Liver (tissue), 9 donors: Measurements from ENCODE around the gene HIBADH. TPM values are rescaled to one million over a fixed set of nuclear protein-coding genes. Genes with fewer than 3 reads are reported as not detected.

Experiments
- DNase-seq: peaks from one replicate; pipeline ENCODE4 v3.0.0-alpha.2; 2017; ENCODE audit warnings: low spot score
- H3K27ac ChIP-seq, 2 donors: one replicate each; pipeline ENCODE4 v1.7.0; 2013; ENCODE audit warnings: inconsistent platforms in 2 of 2, low read length in 2 of 2, control low read depth in 1 of 2, low read depth in 1 of 2, mild to moderate bottlenecking in 1 of 2
- H3K27me3 ChIP-seq, 4 donors: one replicate each; pipeline versions ENCODE4 v1.6.1 to v1.7.0; 2013; ENCODE audit warnings: low read length in 3 of 4, inconsistent platforms in 1 of 4, mild to moderate bottlenecking in 1 of 4, moderate library complexity in 1 of 4; ENCODE audit not compliant: control insufficient read depth in 4 of 4, insufficient read depth in 4 of 4
- H3K36me3 ChIP-seq, 4 donors: one replicate each; pipeline versions ENCODE4 v1.6.1 to v1.7.0; 2013; ENCODE audit warnings: low read length in 3 of 4, mild to moderate bottlenecking in 3 of 4, low read depth in 1 of 4, moderate library complexity in 1 of 4; ENCODE audit not compliant: control insufficient read depth in 4 of 4, insufficient read depth in 3 of 4
- H3K4me1 ChIP-seq, 4 donors: one replicate each; pipeline versions ENCODE4 v1.6.1 to v1.7.0; 2013; ENCODE audit warnings: low read length in 3 of 4, mild to moderate bottlenecking in 3 of 4, moderate library complexity in 1 of 4; ENCODE audit not compliant: control insufficient read depth in 4 of 4, insufficient read depth in 4 of 4
- H3K4me3 ChIP-seq, 3 donors: one replicate each; pipeline versions ENCODE4 v1.6.1 to v1.7.0; 2013; ENCODE audit warnings: low read length in 3 of 3, control low read depth in 1 of 3, low read depth in 1 of 3, mild to moderate bottlenecking in 1 of 3
- H3K9ac ChIP-seq, 2 donors: one replicate each; pipeline ENCODE4 v1.7.0; 2013; ENCODE audit warnings: low read length in 2 of 2, mild to moderate bottlenecking in 2 of 2, moderate library complexity in 2 of 2, control low read depth in 1 of 2, low read depth in 1 of 2
- H3K9me3 ChIP-seq, 4 donors: one replicate each; pipeline versions ENCODE4 v1.6.1 to v1.7.0; 2013; ENCODE audit warnings: low read length in 3 of 4; ENCODE audit not compliant: control insufficient read depth in 4 of 4
- FOXA1 ChIP-seq: IDR thresholded peaks from 2 replicates; pipeline ENCODE4 v1.6.1; 2016; ENCODE audit warnings: antibody characterized with exemption
- FOXA2 ChIP-seq: IDR thresholded peaks from 2 replicates; pipeline ENCODE4 v1.6.1; 2016; ENCODE audit warnings: antibody characterized with exemption
- GABPA ChIP-seq, 2 donors: IDR thresholded peaks in 1 of 2; conservative IDR thresholded peaks in 1 of 2; 2 replicates each; pipeline ENCODE4 v1.6.1; 2016; ENCODE audit warnings: antibody characterized with exemption in 2 of 2, mild to moderate bottlenecking in 1 of 2, moderate library complexity in 1 of 2
- HNF4A ChIP-seq, 2 donors: conservative IDR thresholded peaks; 2 replicates each; pipeline ENCODE4 v1.6.1; 2016; ENCODE audit warnings: antibody characterized with exemption in 2 of 2, mild to moderate bottlenecking in 2 of 2
- HNF4G ChIP-seq: IDR thresholded peaks from 2 replicates; pipeline ENCODE4 v1.6.1; 2016; ENCODE audit warnings: antibody characterized with exemption
- JUND ChIP-seq, 2 donors: IDR thresholded peaks; 2 replicates each; pipeline ENCODE4 v1.6.1; 2016; ENCODE audit warnings: antibody characterized with exemption in 2 of 2
- NR2F2 ChIP-seq: IDR thresholded peaks from 2 replicates; pipeline ENCODE4 v1.6.1; 2016; ENCODE audit warnings: antibody characterized with exemption
- RAD21 ChIP-seq, 2 donors: IDR thresholded peaks; 2 replicates each; pipeline ENCODE4 v1.6.1; 2016; ENCODE audit warnings: antibody characterized with exemption in 2 of 2, mild to moderate bottlenecking in 2 of 2
- RXRA ChIP-seq, 2 donors: IDR thresholded peaks; 2 replicates each; pipeline ENCODE4 v1.6.1; 2017 to 2018; ENCODE audit warnings: antibody characterized with exemption in 2 of 2, mild to moderate bottlenecking in 1 of 2
- SP1 ChIP-seq: IDR thresholded peaks from 2 replicates; pipeline ENCODE4 v1.6.1; 2018; ENCODE audit warnings: antibody characterized with exemption, mild to moderate bottlenecking
- TAF1 ChIP-seq: conservative IDR thresholded peaks from 2 replicates; pipeline ENCODE4 v1.6.1; 2016; ENCODE audit warnings: antibody characterized with exemption, mild to moderate bottlenecking
- YY1 ChIP-seq: IDR thresholded peaks from 2 replicates; pipeline ENCODE4 v1.6.1; 2016; ENCODE audit warnings: antibody characterized with exemption, mild to moderate bottlenecking
- ZBTB33 ChIP-seq: IDR thresholded peaks from 2 replicates; pipeline ENCODE4 v1.6.1; 2016; ENCODE audit warnings: antibody characterized with exemption
- whole genome bisulfite sequencing: extraction: QIAGEN DNeasy Blood & Tissue Kit; methylation state at CpG from one replicate; pipeline ENCODE4 v1.1.7; 2013; 5-methylcytosine and 5-hydroxymethylcytosine counted together
- polyA plus RNA-seq, 2 donors: library from polyadenylated mRNA; stranded (reverse) in 1 of 2; unstranded in 1 of 2; fragments of 200-250 nt in 1 of 2; fragments of >200 nt in 1 of 2; fragmentation: Nextera tagmentation in 1 of 2; extraction: Ambion mirVana in 1 of 2; gene quantifications; one replicate each; pipeline versions ENCODE4 v1.2.1 to v1.2.3, GENCODE V29; 2013 to 2015
- total RNA-seq, 2 donors: library from RNA; depleted of rRNA; stranded (reverse); fragments of >200 nt; gene quantifications; one replicate each; pipeline ENCODE4 v1.2.3, GENCODE V29; 2014
- TF ChIP-seq, protein P1 (sequence below): fragments of 150-350 bp; IDR thresholded peaks from 2 replicates; pipeline ENCODE4 v1.5.1; 2017; ENCODE audit warnings: improper control_type of control experiment, low read depth, low read length; ENCODE audit not compliant: missing input control
- TF ChIP-seq, protein P2 (sequence below): IDR thresholded peaks from 2 replicates; pipeline ENCODE4 v1.6.1; 2016; ENCODE audit warnings: antibody characterized with exemption, mild to moderate bottlenecking
- TF ChIP-seq, protein P3 (sequence below): IDR thresholded peaks from 2 replicates; pipeline ENCODE4 v1.6.1; 2016; ENCODE audit warnings: antibody characterized with exemption
- TF ChIP-seq, protein P4 (sequence below): IDR thresholded peaks from 2 replicates; pipeline ENCODE4 v1.6.1; 2016; ENCODE audit warnings: antibody characterized with exemption
- donor health status: healthy.
- donor health status: healthy.
- donor health status: healthy.
- donor health status: healthy.
- donor health status: healthy.

HIBADH gene
- total and polyA plus RNA-seq, 4 donors, result 27.7 to 78.9 (median 58.2) TPM

DNA sequence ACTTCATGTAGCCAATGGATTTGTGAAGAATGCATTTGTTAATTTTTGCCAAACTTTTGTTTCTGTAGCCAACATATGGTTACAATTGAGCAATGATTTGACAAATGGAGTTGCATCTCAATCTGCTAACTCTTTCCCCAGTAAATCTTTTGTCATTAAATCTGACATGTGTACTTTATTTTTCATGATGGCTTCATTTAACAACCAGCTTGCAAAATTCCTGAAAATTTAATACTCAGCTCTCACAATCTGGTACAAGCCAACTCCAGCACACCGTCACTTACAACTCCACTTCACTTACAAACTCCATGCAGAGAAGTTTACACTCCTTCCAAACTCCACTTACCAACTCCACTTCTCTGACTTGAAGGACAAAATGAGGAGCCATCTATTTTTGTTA, 26.5 kb upstream of the HIBADH start:
- Histone ChIP-seq H3K9ac (no peak overlapping the region), H3K27ac (no peak overlapping the region), H3K4me3 (no peak overlapping the region), H3K27me3 (no peaks in the 10 kb centered on the region), H3K4me1 (no peaks in the 10 kb centered on the region), H3K9me3 (no peaks in the 10 kb centered on the region), H3K36me3 (no peaks in the 10 kb centered on the region)
- no peak for DNase-seq
- WGBS, result 90% methylated on average over 1 of the region's 1 CpG
- TF ChIP-seq, protein P1, sequence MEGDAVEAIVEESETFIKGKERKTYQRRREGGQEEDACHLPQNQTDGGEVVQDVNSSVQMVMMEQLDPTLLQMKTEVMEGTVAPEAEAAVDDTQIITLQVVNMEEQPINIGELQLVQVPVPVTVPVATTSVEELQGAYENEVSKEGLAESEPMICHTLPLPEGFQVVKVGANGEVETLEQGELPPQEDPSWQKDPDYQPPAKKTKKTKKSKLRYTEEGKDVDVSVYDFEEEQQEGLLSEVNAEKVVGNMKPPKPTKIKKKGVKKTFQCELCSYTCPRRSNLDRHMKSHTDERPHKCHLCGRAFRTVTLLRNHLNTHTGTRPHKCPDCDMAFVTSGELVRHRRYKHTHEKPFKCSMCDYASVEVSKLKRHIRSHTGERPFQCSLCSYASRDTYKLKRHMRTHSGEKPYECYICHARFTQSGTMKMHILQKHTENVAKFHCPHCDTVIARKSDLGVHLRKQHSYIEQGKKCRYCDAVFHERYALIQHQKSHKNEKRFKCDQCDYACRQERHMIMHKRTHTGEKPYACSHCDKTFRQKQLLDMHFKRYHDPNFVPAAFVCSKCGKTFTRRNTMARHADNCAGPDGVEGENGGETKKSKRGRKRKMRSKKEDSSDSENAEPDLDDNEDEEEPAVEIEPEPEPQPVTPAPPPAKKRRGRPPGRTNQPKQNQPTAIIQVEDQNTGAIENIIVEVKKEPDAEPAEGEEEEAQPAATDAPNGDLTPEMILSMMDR, result no peak

- WGBS, result 88% methylated on average over 3 of the region's 3 CpGs
- Histone ChIP-seq H3K9ac (no peak overlapping the region), H3K4me3 (no peak overlapping the region), H3K27me3 (no peaks in the 10 kb centered on the region), H3K36me3 (no peaks in the 10 kb centered on the region), H3K4me1 (no peaks in the 10 kb centered on the region), H3K9me3 (no peaks in the 10 kb centered on the region), H3K27ac (no peak overlapping the region)
- no peak for DNase-seq
- TF ChIP-seq SP1, result no peak
- TF ChIP-seq TAF1, result no peak
- no peak for TF ChIP-seq ZBTB33
- no peak for TF ChIP-seq HNF4A (conservative IDR thresholded peaks at IDR 0.05)
- TF ChIP-seq YY1, result no peak
- TF ChIP-seq NR2F2, result no peak
- no peak for TF ChIP-seq HNF4G
- no peak for TF ChIP-seq RAD21 (IDR thresholded peaks at IDR 0.05)
- TF ChIP-seq FOXA1, result no peak
- TF ChIP-seq GABPA (IDR thresholded peaks at IDR 0.05 in 1 of 2, conservative IDR thresholded peaks at IDR 0.05 in 1 of 2), result no peak
- TF ChIP-seq RXRA (IDR thresholded peaks at IDR 0.05), result no peak
- TF ChIP-seq JUND (IDR thresholded peaks at IDR 0.05), result no peak
- TF ChIP-seq, protein P1, result no peak
Observed at GRCh38 chr7:27688646-27689045, 26.0 kb upstream of the HIBADH start.

DNA sequence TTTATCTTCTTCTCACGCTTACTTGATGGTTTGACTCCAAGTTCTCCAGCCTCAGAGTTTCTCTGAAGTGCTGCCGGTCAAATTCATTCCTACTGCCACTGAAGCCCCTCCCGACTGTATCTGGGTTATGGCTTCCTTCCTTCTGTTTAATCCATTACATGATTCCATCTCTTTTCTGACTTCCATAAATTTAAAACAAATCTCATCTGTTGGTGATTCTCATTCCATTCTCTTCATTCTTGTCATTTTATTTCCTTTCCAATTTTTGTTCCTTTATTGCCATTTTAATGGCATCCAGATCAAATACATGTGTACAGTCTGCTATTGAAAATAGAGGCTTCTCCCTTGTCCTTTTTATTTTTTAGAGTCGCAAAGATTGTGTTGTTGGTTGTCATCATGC, 25.4 kb upstream of the HIBADH start:
- Histone ChIP-seq H3K9me3 (no peaks in the 10 kb centered on the region), H3K4me3 (no peak overlapping the region), H3K4me1 (no peaks in the 10 kb centered on the region), H3K27me3 (no peaks in the 10 kb centered on the region), H3K27ac (no peak overlapping the region), H3K36me3 (no peaks in the 10 kb centered on the region), H3K9ac (no peak overlapping the region)
- no peak for DNase-seq
- 90% methylated on average over 4 of the region's 4 CpGs for WGBS
- TF ChIP-seq, protein P2, sequence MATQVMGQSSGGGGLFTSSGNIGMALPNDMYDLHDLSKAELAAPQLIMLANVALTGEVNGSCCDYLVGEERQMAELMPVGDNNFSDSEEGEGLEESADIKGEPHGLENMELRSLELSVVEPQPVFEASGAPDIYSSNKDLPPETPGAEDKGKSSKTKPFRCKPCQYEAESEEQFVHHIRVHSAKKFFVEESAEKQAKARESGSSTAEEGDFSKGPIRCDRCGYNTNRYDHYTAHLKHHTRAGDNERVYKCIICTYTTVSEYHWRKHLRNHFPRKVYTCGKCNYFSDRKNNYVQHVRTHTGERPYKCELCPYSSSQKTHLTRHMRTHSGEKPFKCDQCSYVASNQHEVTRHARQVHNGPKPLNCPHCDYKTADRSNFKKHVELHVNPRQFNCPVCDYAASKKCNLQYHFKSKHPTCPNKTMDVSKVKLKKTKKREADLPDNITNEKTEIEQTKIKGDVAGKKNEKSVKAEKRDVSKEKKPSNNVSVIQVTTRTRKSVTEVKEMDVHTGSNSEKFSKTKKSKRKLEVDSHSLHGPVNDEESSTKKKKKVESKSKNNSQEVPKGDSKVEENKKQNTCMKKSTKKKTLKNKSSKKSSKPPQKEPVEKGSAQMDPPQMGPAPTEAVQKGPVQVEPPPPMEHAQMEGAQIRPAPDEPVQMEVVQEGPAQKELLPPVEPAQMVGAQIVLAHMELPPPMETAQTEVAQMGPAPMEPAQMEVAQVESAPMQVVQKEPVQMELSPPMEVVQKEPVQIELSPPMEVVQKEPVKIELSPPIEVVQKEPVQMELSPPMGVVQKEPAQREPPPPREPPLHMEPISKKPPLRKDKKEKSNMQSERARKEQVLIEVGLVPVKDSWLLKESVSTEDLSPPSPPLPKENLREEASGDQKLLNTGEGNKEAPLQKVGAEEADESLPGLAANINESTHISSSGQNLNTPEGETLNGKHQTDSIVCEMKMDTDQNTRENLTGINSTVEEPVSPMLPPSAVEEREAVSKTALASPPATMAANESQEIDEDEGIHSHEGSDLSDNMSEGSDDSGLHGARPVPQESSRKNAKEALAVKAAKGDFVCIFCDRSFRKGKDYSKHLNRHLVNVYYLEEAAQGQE, result no peak
- TF ChIP-seq YY1, result no peak
- TF ChIP-seq FOXA2, result no peak
- no peak for TF ChIP-seq HNF4A (conservative IDR thresholded peaks at IDR 0.05)
- TF ChIP-seq, protein P3, sequence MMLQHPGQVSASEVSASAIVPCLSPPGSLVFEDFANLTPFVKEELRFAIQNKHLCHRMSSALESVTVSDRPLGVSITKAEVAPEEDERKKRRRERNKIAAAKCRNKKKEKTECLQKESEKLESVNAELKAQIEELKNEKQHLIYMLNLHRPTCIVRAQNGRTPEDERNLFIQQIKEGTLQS, result no peak
- TF ChIP-seq, protein P4, sequence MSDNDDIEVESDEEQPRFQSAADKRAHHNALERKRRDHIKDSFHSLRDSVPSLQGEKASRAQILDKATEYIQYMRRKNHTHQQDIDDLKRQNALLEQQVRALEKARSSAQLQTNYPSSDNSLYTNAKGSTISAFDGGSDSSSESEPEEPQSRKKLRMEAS, result no peak
- TF ChIP-seq HNF4G, result no peak
- TF ChIP-seq ZBTB33, result no peak
